DND-41 (cell line): ENCODE results near the gene OAS1.

Source experiments
- EZH2 ChIP-seq: IDR thresholded peaks from 3 replicates; pipeline ENCODE4 v1.6.1; 2012; ENCODE audit warnings: borderline replicate concordance, low read depth, mild to moderate bottlenecking, moderate library complexity, low read length, inconsistent platforms; ENCODE audit not compliant: severe bottlenecking
- TF ChIP-seq, protein P1 (sequence below): IDR thresholded peaks from 2 replicates; pipeline ENCODE4 v1.5.1; 2012; ENCODE audit warnings: borderline replicate concordance, low read length, moderate library complexity, mild to moderate bottlenecking; ENCODE audit not compliant: poor library complexity, severe bottlenecking; ENCODE audit errors: extremely low read depth

DNA sequence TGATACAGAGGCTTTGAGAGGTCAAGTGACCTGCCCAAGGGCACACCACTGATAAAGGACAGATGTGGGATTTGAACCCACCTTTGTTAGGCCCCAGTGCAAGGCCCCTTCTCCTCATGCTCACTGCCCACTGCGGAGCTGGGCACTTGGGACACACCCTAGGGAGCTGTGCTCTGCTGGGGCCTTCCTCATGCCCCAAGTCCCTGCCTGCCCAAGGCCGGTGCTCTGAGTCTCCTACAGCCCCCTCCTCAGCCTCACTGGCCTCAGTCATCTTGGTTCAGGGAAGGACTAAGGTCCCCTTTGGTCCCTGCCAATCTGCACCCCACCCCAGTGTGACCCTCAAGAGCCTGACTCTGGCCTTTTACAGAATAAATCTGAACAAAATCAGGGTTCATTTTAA, 23.6 kb downstream of the OAS1 start:
- TF ChIP-seq, protein P1, sequence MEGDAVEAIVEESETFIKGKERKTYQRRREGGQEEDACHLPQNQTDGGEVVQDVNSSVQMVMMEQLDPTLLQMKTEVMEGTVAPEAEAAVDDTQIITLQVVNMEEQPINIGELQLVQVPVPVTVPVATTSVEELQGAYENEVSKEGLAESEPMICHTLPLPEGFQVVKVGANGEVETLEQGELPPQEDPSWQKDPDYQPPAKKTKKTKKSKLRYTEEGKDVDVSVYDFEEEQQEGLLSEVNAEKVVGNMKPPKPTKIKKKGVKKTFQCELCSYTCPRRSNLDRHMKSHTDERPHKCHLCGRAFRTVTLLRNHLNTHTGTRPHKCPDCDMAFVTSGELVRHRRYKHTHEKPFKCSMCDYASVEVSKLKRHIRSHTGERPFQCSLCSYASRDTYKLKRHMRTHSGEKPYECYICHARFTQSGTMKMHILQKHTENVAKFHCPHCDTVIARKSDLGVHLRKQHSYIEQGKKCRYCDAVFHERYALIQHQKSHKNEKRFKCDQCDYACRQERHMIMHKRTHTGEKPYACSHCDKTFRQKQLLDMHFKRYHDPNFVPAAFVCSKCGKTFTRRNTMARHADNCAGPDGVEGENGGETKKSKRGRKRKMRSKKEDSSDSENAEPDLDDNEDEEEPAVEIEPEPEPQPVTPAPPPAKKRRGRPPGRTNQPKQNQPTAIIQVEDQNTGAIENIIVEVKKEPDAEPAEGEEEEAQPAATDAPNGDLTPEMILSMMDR = no peak
- TF ChIP-seq EZH2 = no peak
